Bronchial epithelial cell (primary cell): ENCODE measurements around the gene SMARCB1. TPM values are rescaled to one million over a fixed set of nuclear protein-coding genes. Genes with fewer than 3 reads are reported as not detected.

Experiments used
- DNase-seq: peaks from one replicate; pipeline ENCODE4 v3.0.0-alpha.2; 2010; ENCODE audit warnings: low read depth
- FAIRE-seq: peaks from 2 replicates; lab custom pipeline; 2011; peaks lifted over from hg19 to GRCh38; lab: Jason Lieb, UNC
- H3K27me3 ChIP-seq: 2 replicates; pipeline ENCODE4 v1.5.1; 2011; ENCODE audit warnings: low read length; ENCODE audit not compliant: control insufficient read depth, insufficient read depth
- H3K36me3 ChIP-seq: 2 replicates; pipeline ENCODE4 v1.5.1; 2011; ENCODE audit warnings: low read length; ENCODE audit not compliant: control insufficient read depth, insufficient read depth
- H3K4me3 ChIP-seq: 2 replicates; pipeline ENCODE4 v1.5.1; 2011; ENCODE audit warnings: mild to moderate bottlenecking, low read depth, low read length, control low read depth
- total RNA-seq: library from RNA; depleted of rRNA; stranded (reverse); fragments of >200 nt; gene quantifications from 2 replicates; pipeline ENCODE4 v1.2.1, GENCODE V29; 2014
- TF ChIP-seq, protein P1 (sequence below): IDR thresholded peaks from 2 replicates; pipeline ENCODE4 v1.5.1; 2011; ENCODE audit warnings: mild to moderate bottlenecking, moderate library complexity, low read length, control low read depth, inconsistent platforms; ENCODE audit not compliant: insufficient read depth, severe bottlenecking

Gene SMARCB1
- total RNA-seq, 1 donor from 2014 or later: 19.5 TPM

GRCh38 chr22:23817146-23817545 lies 30.4 kb downstream of the SMARCB1 start:
- Histone ChIP-seq H3K36me3 (peaks cover 23% of the 10 kb centered on the region), H3K27me3 (no peaks in the 10 kb centered on the region), H3K4me3 (no peak overlapping the region)
- no peak for DNase-seq
- TF ChIP-seq, protein P1, sequence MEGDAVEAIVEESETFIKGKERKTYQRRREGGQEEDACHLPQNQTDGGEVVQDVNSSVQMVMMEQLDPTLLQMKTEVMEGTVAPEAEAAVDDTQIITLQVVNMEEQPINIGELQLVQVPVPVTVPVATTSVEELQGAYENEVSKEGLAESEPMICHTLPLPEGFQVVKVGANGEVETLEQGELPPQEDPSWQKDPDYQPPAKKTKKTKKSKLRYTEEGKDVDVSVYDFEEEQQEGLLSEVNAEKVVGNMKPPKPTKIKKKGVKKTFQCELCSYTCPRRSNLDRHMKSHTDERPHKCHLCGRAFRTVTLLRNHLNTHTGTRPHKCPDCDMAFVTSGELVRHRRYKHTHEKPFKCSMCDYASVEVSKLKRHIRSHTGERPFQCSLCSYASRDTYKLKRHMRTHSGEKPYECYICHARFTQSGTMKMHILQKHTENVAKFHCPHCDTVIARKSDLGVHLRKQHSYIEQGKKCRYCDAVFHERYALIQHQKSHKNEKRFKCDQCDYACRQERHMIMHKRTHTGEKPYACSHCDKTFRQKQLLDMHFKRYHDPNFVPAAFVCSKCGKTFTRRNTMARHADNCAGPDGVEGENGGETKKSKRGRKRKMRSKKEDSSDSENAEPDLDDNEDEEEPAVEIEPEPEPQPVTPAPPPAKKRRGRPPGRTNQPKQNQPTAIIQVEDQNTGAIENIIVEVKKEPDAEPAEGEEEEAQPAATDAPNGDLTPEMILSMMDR: no peak
- FAIRE-seq: no peak

DNA sequence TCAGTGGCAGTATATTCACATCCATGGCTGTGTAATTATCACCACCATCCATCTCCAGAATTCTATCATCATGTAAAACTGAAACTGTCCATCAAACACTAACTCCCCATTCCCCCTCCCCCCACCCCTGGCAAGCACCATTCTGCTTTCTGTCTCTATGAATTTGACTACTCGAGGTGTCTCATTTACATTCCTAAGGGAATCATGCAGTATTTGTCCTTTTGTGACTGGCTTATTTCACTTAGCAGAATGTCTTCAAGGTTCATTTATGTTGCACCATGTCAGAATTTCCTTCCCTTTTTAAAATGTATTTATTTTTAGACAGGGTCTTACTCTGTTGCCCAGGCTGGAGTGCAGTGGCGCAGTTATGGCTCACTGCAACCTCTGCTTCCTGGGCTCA lies 31.8 kb downstream of the SMARCB1 start:
- Histone ChIP-seq H3K36me3 (peaks cover 30% of the 10 kb centered on the region), H3K27me3 (no peaks in the 10 kb centered on the region), H3K4me3 (no peak overlapping the region)
- TF ChIP-seq, protein P1: no peak
- DNase-seq: no peak
- no peak for FAIRE-seq

DNA sequence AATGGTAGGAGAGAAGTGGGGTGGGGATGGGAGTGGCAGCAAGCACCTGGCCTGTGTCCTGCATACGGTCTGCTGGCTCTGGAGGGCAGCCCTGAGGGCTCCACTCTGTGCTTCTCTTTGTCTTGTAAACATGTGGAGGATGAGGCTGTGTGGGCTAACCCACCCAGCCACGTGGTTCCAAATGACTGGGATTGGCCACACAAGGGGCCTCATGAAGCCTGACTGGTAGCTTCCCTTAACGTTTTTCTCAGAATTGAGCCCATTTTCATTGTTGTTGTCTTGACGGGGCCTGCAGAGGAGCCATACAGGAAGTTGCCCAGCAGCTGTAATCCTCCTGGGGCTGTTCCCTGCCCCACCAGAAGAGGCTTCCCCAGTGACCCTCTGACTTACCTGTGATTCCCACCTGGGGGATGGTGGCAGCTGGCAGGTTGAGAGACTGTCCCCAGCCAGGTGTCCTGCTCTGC lies 34.0 kb downstream of the SMARCB1 start:
- Histone ChIP-seq H3K4me3 (no peak overlapping the region), H3K36me3 (peaks cover 37% of the 10 kb centered on the region), H3K27me3 (no peaks in the 10 kb centered on the region)
- FAIRE-seq (no peak), DNase-seq (no peak)
- TF ChIP-seq, protein P1: no peak

GRCh38 chr22:23822101-23822671 lies 35.4 kb downstream of the SMARCB1 start:
- TF ChIP-seq, protein P1: no peak
- DNase-seq (no peak), FAIRE-seq (no peak)
- Histone ChIP-seq H3K27me3 (no peaks in the 10 kb centered on the region), H3K36me3 (peaks cover 32% of the 10 kb centered on the region), H3K4me3 (no peak overlapping the region)

DNA sequence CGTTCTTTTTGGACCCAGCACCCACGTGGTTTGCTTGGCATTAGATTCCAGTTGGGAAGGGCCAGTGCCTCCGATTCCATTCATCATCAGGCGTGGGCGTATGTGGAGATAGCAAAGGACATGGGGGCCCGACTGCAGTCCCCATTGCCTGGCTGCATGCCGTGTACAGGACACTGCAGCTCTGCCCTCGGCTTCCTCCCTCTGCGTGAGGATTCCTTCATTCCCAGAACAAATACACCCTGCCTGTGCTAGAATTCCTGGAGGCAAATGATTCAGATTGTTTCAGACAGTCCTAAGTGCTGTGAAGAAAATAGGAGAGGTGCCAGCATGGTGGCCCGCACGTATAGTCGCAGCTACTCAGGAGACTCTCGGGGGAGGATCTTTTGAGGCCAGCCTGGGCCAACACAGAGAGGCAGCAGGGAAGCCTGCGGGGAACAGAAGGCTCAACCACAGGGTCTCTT lies 36.6 kb downstream of the SMARCB1 start:
- H3K27me3 ChIP-seq: no peaks in the 10 kb centered on the region
- TF ChIP-seq, protein P1: no peak
- no peak for DNase-seq
- FAIRE-seq: no peak
- H3K4me3 ChIP-seq: no peak overlapping the region
- peaks cover 38% of the 10 kb centered on the region for H3K36me3 ChIP-seq
